T-helper 1 cell (primary cell): ENCODE measurements around the gene HOXD11.

Experiments
- DNase-seq, 5 donors: peaks; one replicate each; pipeline ENCODE4 v3.0.0-alpha.2; 2012 to 2020
- total RNA-seq, 4 donors: gene quantifications; one replicate each; lab custom pipeline; 2026; lab: John Stamatoyannopoulos, UW

HOXD11 gene
- 0 to 0.08 (median 0) reads per million in 4 donors for total RNA-seq

- DNase-seq, result no peak
These were observed at the start of gene HOXD11 for GRCh38 chr2:176106581-176107539. TSS of gene HOXD11 (plus strand) at chr2:176107280. CDS start at chr2:176107356, 76 bp downstream.

- DNase-seq, result peak in 1 of 5 donors; percentile 21
These were observed 43.1 kb upstream of the HOXD11 start for GRCh38 chr2:176063958-176064357.

- no peak for DNase-seq
These were observed 40.2 kb upstream of the HOXD11 start for GRCh38 chr2:176066645-176067588.

GRCh38 chr2:176067589-176068418 lies 39.3 kb upstream of the HOXD11 start:
- DNase-seq, result no peak

GRCh38 chr2:176068419-176068832 lies 38.7 kb upstream of the HOXD11 start:
- no peak for DNase-seq

GRCh38 chr2:176071330-176072291 lies 35.5 kb upstream of the HOXD11 start:
- DNase-seq, result no peak

GRCh38 chr2:176072292-176072669 lies 34.8 kb upstream of the HOXD11 start:
- DNase-seq, result no peak

GRCh38 chr2:176072951-176073904 lies 33.9 kb upstream of the HOXD11 start:
- no peak for DNase-seq

- DNase-seq, result no peak
These were observed 32.1 kb upstream of the HOXD11 start for GRCh38 chr2:176074919-176075425.

GRCh38 chr2:176075481-176075880 lies 31.6 kb upstream of the HOXD11 start:
- DNase-seq, result no peak

GRCh38 chr2:176076063-176076462 lies 31.0 kb upstream of the HOXD11 start:
- DNase-seq, result no peak

- no peak for DNase-seq
These were observed 30.3 kb upstream of the HOXD11 start for GRCh38 chr2:176076796-176077195.

GRCh38 chr2:176078541-176079284 lies 28.4 kb upstream of the HOXD11 start:
- DNase-seq, result no peak

- DNase-seq, result no peak
These were observed 27.7 kb upstream of the HOXD11 start for GRCh38 chr2:176079285-176079830.

- no peak for DNase-seq
These were observed 27.1 kb upstream of the HOXD11 start for GRCh38 chr2:176079831-176080539.

- no peak for DNase-seq
These were observed 26.3 kb upstream of the HOXD11 start for GRCh38 chr2:176080540-176081375.

GRCh38 chr2:176081376-176081836 lies 25.7 kb upstream of the HOXD11 start:
- no peak for DNase-seq
